ENCODE data around the gene STKLD1.

Gene STKLD1

DNA sequence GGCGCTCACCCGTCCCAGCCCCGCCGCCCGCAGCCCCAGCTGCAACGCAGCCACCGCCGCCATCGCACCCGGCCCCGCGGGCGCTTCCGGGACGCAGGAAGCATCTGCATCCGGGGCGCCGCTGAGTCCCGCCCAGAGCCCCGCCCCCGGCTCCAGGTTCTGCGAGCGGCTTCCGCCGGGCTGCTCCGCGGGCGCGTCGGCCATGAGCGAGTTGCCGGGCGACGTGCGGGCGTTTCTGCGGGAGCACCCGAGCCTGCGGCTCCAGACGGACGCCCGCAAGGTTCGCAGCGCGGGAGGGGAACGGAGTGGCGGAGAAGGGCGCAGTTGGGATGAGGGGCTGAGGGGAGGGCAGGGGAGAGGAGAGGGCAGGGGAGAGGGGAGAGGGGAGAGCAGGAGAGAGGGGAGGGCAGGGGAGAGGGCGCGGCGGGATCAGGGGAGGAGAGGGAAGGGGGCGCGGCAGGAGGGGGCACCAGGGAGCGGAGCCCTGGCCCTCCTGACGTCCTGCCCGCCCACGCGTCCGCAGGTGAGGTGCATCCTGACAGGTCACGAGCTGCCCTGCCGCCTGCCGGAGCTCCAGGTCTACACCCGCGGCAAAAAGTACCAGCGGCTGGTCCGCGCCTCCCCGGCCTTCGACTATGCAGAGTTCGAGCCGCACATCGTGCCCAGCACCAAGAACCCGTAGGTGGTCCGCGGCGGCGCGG is 19.6 kb upstream of the STKLD1 start, which contains the start of the genes SURF1 and SURF2 (continued):
- TF ChIP-seq ZNF394 (tag by site-specific recombination; IDR thresholded peaks at IDR 0.05; ENCODE audit: borderline replicate concordance), result peak; percentile 54; the same call in 1 of the 2 replicates
- peak; percentile 40; the same call in 1 of the 2 replicates for TF ChIP-seq ZNF843 (tag by site-specific recombination; IDR thresholded peaks at IDR 0.05)
- TF ChIP-seq ZNF18 (tag by site-specific recombination; IDR thresholded peaks at IDR 0.05), result no peak
- 0 out of 2 replicates have a peak, but pooled peaks have one; percentile 52 for TF ChIP-seq ZNF175 (tag by site-specific recombination; IDR thresholded peaks at IDR 0.05)
- no peak for TF ChIP-seq ZNF354C (tag by site-specific recombination; IDR thresholded peaks at IDR 0.05; ENCODE audit: borderline replicate concordance, low read depth)
- TF ChIP-seq BCL11A (tag by site-specific recombination; IDR thresholded peaks at IDR 0.05; ENCODE audit: low read depth), result peak; percentile 57; the same call in 1 of the 2 replicates
- no peak for TF ChIP-seq ZNF658 (tag by site-specific recombination; IDR thresholded peaks at IDR 0.05)
- peak; percentile 68 for TF ChIP-seq WT1 (tag by site-specific recombination; IDR thresholded peaks at IDR 0.05)
- TF ChIP-seq ZNF548 (tag by site-specific recombination; IDR thresholded peaks at IDR 0.05), result no peak
- TF ChIP-seq, protein P1, sequence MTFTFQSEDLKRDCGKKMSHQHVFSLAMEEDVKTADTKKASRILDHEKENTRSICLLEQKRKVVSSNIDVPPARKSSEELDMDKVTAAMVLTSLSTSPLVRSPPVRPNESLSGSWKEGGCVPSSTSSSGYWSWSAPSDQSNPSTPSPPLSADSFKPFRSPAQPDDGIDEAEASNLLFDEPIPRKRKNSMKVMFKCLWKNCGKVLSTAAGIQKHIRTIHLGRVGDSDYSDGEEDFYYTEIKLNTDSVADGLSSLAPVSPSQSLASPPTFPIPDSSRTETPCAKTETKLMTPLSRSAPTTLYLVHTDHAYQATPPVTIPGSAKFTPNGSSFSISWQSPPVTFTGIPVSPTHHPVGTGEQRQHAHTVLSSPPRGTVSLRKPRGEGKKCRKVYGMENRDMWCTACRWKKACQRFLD (tag by site-specific recombination; IDR thresholded peaks at IDR 0.05), result no peak
- TF ChIP-seq ZNF610 (tag by site-specific recombination; IDR thresholded peaks at IDR 0.05; ENCODE audit: borderline replicate concordance), result peak; percentile 65; the same call in 1 of the 2 replicates
- TF ChIP-seq ZNF335 (tag by site-specific recombination; conservative IDR thresholded peaks at IDR 0.05), result peak; percentile 68
- TF ChIP-seq ZNF473 (tag by site-specific recombination; IDR thresholded peaks at IDR 0.05), result no peak
- no peak; the same call in 1 of the 2 replicates for TF ChIP-seq REPIN1 (tag by site-specific recombination; IDR thresholded peaks at IDR 0.05; ENCODE audit: low read depth)
- TF ChIP-seq, protein P2, sequence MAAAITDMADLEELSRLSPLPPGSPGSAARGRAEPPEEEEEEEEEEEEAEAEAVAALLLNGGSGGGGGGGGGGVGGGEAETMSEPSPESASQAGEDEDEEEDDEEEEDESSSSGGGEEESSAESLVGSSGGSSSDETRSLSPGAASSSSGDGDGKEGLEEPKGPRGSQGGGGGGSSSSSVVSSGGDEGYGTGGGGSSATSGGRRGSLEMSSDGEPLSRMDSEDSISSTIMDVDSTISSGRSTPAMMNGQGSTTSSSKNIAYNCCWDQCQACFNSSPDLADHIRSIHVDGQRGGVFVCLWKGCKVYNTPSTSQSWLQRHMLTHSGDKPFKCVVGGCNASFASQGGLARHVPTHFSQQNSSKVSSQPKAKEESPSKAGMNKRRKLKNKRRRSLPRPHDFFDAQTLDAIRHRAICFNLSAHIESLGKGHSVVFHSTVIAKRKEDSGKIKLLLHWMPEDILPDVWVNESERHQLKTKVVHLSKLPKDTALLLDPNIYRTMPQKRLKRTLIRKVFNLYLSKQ (tag by site-specific recombination; IDR thresholded peaks at IDR 0.05; ENCODE audit: borderline replicate concordance), result no peak
- TF ChIP-seq ZNF777 (tag by site-specific recombination; IDR thresholded peaks at IDR 0.05; ENCODE audit: borderline replicate concordance), result no peak
- TF ChIP-seq BCL11B (tag by site-specific recombination; IDR thresholded peaks at IDR 0.05; ENCODE audit: low read depth), result peak; percentile 81; the same call in 1 of the 2 replicates
- TF ChIP-seq, protein P3, sequence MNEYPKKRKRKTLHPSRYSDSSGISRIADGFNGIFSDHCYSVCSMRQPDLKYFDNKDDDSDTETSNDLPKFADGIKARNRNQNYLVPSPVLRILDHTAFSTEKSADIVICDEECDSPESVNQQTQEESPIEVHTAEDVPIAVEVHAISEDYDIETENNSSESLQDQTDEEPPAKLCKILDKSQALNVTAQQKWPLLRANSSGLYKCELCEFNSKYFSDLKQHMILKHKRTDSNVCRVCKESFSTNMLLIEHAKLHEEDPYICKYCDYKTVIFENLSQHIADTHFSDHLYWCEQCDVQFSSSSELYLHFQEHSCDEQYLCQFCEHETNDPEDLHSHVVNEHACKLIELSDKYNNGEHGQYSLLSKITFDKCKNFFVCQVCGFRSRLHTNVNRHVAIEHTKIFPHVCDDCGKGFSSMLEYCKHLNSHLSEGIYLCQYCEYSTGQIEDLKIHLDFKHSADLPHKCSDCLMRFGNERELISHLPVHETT (tag by site-specific recombination; IDR thresholded peaks at IDR 0.05), result 0 out of 2 replicates have a peak, but pooled peaks have one; percentile 48
- peak; percentile 47; the same call in 1 of the 2 replicates for TF ChIP-seq ZNF24 (tag by site-specific recombination; IDR thresholded peaks at IDR 0.05)
- TF ChIP-seq ZNF664 (tag by site-specific recombination; IDR thresholded peaks at IDR 0.05), result no peak
- TF ChIP-seq KLF1 (tag by site-specific recombination; IDR thresholded peaks at IDR 0.05), result peak; percentile 70
- TF ChIP-seq ZNF366 (tag by site-specific recombination; conservative IDR thresholded peaks at IDR 0.05), result peak; percentile 40; the same call in 1 of the 2 replicates
- TF ChIP-seq ZNF114 (tag by site-specific recombination; IDR thresholded peaks at IDR 0.05), result no peak
- TF ChIP-seq ZNF23 (tag by site-specific recombination; IDR thresholded peaks at IDR 0.05; ENCODE audit: borderline replicate concordance), result no peak
